Panc1 (cell line): ENCODE measurements around the gene CARD8. TPM values are rescaled to one million over a fixed set of nuclear protein-coding genes. Genes with fewer than 3 reads are reported as not detected.

Experiments
- ATAC-seq: fragments of 200-7000 bp; cut with Tn5 transposase; 2 replicates; pipeline ENCODE4 v1.9.1; 2020; ENCODE audit warnings: mild to moderate bottlenecking, moderate library complexity
- BruUV-seq: library from RNA; stranded (reverse); fragments of 400-500 nt; replicated peaks from 2 replicates; lab custom pipeline; 2021; lab: Mats Ljungman, UMichigan
- CTCF ChIA-PET: fragments of 300-600 bp; sonication (Branson Sonifier 250); formaldehyde crosslinking; loops from one replicate; lab custom pipeline; 2022; ENCODE audit warnings: antibody characterized with exemption; lab: Charles Lee
- POLR2A ChIA-PET: fragments of 300-600 bp; sonication (Branson Sonifier 250); formaldehyde crosslinking; loops from one replicate; lab custom pipeline; 2022; ENCODE audit warnings: antibody characterized with exemption; lab: Charles Lee
- DNase-seq: peaks from one replicate; pipeline ENCODE4 v3.0.0-alpha.2; 2010; ENCODE audit warnings: low read depth, low spot score
- H3K27ac ChIP-seq: 2 replicates; pipeline ENCODE4 v1.5.1; 2011; ENCODE audit warnings: mild to moderate bottlenecking, low read length, inconsistent platforms
- H3K27me3 ChIP-seq: fragments of 200-500 bp; sonication (Bioruptor generic); 2 replicates; pipeline ENCODE4 v1.6.0; 2014; ENCODE audit warnings: low read length, inconsistent platforms; ENCODE audit not compliant: control insufficient read depth, insufficient read depth
- H3K36me3 ChIP-seq: fragments of 200-500 bp; sonication (Bioruptor generic); 2 replicates; pipeline ENCODE4 v1.5.1; 2014; ENCODE audit warnings: inconsistent platforms, mild to moderate bottlenecking, low read length, moderate library complexity; ENCODE audit not compliant: control insufficient read depth, insufficient read depth
- H3K4me1 ChIP-seq: 2 replicates; pipeline ENCODE4 v1.5.1; 2011; ENCODE audit warnings: inconsistent platforms, mild to moderate bottlenecking, low read length, moderate library complexity; ENCODE audit not compliant: control insufficient read depth, insufficient read depth
- H3K4me3 ChIP-seq, 2 experiments: 2 replicates each; pipeline ENCODE4 v1.5.1; 2011 to 2012; ENCODE audit warnings: low read depth in 2 of 2, low read length in 2 of 2, mild to moderate bottlenecking in 2 of 2, inconsistent platforms in 1 of 2, moderate library complexity in 1 of 2
- H3K9me3 ChIP-seq: fragments of 200-500 bp; sonication (Bioruptor generic); 2 replicates; pipeline ENCODE4 v1.5.1; 2014; ENCODE audit warnings: low read depth, mild to moderate bottlenecking, inconsistent platforms, low read length, moderate library complexity; ENCODE audit not compliant: control insufficient read depth, insufficient read depth
- CTCF ChIP-seq: fragments of 450-650 bp; IDR thresholded peaks from 2 replicates; pipeline ENCODE4 v1.5.1; 2017; ENCODE audit warnings: mild to moderate bottlenecking
- POLR2AphosphoS5 ChIP-seq: IDR thresholded peaks from 2 replicates; pipeline ENCODE4 v1.6.1; 2012; ENCODE audit warnings: mild to moderate bottlenecking, low read depth, low read length, moderate library complexity
- SIN3A ChIP-seq: IDR thresholded peaks from 2 replicates; pipeline ENCODE4 v1.6.1; 2012; ENCODE audit warnings: low read depth, mild to moderate bottlenecking, low read length, moderate library complexity, borderline replicate concordance; ENCODE audit not compliant: insufficient read depth
- TCF7L2 ChIP-seq: IDR thresholded peaks from 2 replicates; pipeline ENCODE4 v1.6.1; 2011; ENCODE audit warnings: mild to moderate bottlenecking, low read depth, low read length, inconsistent platforms
- in situ Hi-C: cut with HindIII; loops from 2 replicates; pipeline ENCODE4 v1.10.0; 2016; ENCODE audit warnings: low sequenced_read_pairs, low pct_unique_long_range_greater_than_20kb
- intact Hi-C: fragments of 100-400 bp; cut with micrococcal nuclease; formaldehyde crosslinking; loops from one replicate; pipeline ENCODE4 v1.10.0; 2022; ENCODE audit not compliant: unreplicated experiment
- total RNA-seq: library from RNA; stranded (reverse); gene quantifications from one replicate; pipeline ENCODE4 v1.2.1, GENCODE V29; 2021; ENCODE audit not compliant: unreplicated experiment
- TF ChIP-seq, protein P1 (sequence below), 2 experiments: IDR thresholded peaks; 2 replicates each; pipeline ENCODE4 v1.6.1; 2011 to 2012; ENCODE audit warnings: low read depth in 2 of 2, control low read depth in 1 of 2, low read length in 1 of 2, mild to moderate bottlenecking in 1 of 2, moderate library complexity in 1 of 2; ENCODE audit not compliant: insufficient read depth in 1 of 2

CARD8 gene
- total RNA-seq, 1 experiment from 2014 or later: 19.9 TPM

DNA sequence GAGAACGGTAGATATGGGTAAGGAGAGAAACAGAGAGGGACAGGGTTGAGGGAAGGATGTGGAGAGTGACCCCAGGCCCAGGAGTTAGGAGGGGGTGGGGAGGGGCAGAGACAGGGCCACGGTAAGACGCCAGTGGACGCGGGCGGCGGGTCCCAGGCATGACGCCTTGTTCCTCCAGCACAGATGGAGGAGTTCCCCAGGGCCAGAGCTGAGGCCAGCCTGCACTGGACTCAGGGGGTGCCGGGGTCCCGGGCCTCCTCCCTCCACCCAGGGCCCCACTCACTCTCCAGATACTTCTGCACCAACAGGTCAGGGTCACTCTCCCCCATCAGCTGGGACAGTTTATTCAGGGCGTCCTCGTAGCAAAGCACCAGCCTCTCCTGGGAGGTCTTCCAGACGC is 47.7 kb upstream of the CARD8 start:
- in situ Hi-C loops (no loop called here), intact Hi-C loops (no loop called here)
- H3K4me1 ChIP-seq: no peaks in the 10 kb centered on the region
- BruUV-seq: no TSS peak
- H3K4me3 ChIP-seq: no peak overlapping the region
- no peak for TF ChIP-seq TCF7L2
- TF ChIP-seq CTCF: no peak
- ChIA-PET CTCF (no interaction called here), POLR2A (no interaction called here)
- no peak for DNase-seq
- no peaks in the 10 kb centered on the region for H3K27me3 ChIP-seq
- no peaks in the 10 kb centered on the region for H3K9me3 ChIP-seq
- ATAC-seq: no peak
- no peak overlapping the region for H3K27ac ChIP-seq
- no peaks in the 10 kb centered on the region for H3K36me3 ChIP-seq

GRCh38 chr19:48302600-48302959 is 46.9 kb upstream of the CARD8 start:
- H3K27ac ChIP-seq: no peak overlapping the region
- ChIA-PET CTCF (no interaction called here), POLR2A (no interaction called here)
- ATAC-seq (no peak), DNase-seq (no peak)
- no peaks in the 10 kb centered on the region for H3K36me3 ChIP-seq
- H3K4me3 ChIP-seq: no peak overlapping the region
- no peaks in the 10 kb centered on the region for H3K9me3 ChIP-seq
- in situ Hi-C loops: no loop called here
- H3K4me1 ChIP-seq: no peaks in the 10 kb centered on the region
- BruUV-seq: no TSS peak
- TF ChIP-seq TCF7L2 (no peak), POLR2AphosphoS5 (no peak), CTCF (no peak), SIN3A (no peak)
- TF ChIP-seq, protein P1, sequence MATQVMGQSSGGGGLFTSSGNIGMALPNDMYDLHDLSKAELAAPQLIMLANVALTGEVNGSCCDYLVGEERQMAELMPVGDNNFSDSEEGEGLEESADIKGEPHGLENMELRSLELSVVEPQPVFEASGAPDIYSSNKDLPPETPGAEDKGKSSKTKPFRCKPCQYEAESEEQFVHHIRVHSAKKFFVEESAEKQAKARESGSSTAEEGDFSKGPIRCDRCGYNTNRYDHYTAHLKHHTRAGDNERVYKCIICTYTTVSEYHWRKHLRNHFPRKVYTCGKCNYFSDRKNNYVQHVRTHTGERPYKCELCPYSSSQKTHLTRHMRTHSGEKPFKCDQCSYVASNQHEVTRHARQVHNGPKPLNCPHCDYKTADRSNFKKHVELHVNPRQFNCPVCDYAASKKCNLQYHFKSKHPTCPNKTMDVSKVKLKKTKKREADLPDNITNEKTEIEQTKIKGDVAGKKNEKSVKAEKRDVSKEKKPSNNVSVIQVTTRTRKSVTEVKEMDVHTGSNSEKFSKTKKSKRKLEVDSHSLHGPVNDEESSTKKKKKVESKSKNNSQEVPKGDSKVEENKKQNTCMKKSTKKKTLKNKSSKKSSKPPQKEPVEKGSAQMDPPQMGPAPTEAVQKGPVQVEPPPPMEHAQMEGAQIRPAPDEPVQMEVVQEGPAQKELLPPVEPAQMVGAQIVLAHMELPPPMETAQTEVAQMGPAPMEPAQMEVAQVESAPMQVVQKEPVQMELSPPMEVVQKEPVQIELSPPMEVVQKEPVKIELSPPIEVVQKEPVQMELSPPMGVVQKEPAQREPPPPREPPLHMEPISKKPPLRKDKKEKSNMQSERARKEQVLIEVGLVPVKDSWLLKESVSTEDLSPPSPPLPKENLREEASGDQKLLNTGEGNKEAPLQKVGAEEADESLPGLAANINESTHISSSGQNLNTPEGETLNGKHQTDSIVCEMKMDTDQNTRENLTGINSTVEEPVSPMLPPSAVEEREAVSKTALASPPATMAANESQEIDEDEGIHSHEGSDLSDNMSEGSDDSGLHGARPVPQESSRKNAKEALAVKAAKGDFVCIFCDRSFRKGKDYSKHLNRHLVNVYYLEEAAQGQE (IDR thresholded peaks at IDR 0.05; ENCODE audit: insufficient read depth in 1 of 2, low read depth in 2 of 2, low read length in 1 of 2): no peak
- H3K27me3 ChIP-seq: no peaks in the 10 kb centered on the region
- intact Hi-C loops: no loop called here
